Peyer's patch (tissue), 4 donors: ENCODE measurements around the gene PLCB2.

ENCODE experiments used
- CTCF ChIP-seq, 6 experiments: fragments of 450-650 bp in 4 of 6; fragments of 200-600 bp in 2 of 6; sonication (generic) in 1 of 6; IDR thresholded peaks; one replicate each; pipeline ENCODE4 v1.5.1; 2017 to 2019; ENCODE audit warnings: antibody characterized with exemption in 6 of 6, mild to moderate bottlenecking in 3 of 6, moderate library complexity in 1 of 6
- POLR2A ChIP-seq, 2 donors: fragments of 450-650 bp; IDR thresholded peaks; one replicate each; pipeline ENCODE4 v1.5.1; 2017; ENCODE audit warnings: antibody characterized with exemption in 2 of 2, mild to moderate bottlenecking in 2 of 2, moderate library complexity in 2 of 2

- TF ChIP-seq CTCF (IDR thresholded peaks at IDR 0.05) = peak; percentile 100
- TF ChIP-seq POLR2A (IDR thresholded peaks at IDR 0.05) = no peak
Observed at GRCh38 chr15:40274350-40275274, 33.1 kb downstream of the PLCB2 start.
